HEK293 (cell line): ENCODE measurements around the gene ASB5.

Experiments
- CTCF ChIA-PET: fragments of 350-600 bp; formaldehyde crosslinking; extraction: SDS; loops from one replicate; lab custom pipeline; 2021; ENCODE audit warnings: antibody characterized with exemption; lab: Yijun Ruan, JAX
- POLR2A ChIA-PET: fragments of 300-600 bp; formaldehyde crosslinking; extraction: SDS; loops from one replicate; lab custom pipeline; 2020; ENCODE audit warnings: antibody characterized with exemption, inconsistent platforms; lab: Yijun Ruan, JAX
- H3K27ac ChIP-seq: fragments of 200-500 bp; sonication (Bioruptor generic); 2 replicates; pipeline ENCODE4 v1.5.1; 2014; ENCODE audit warnings: low read depth, low read length, control low read depth, inconsistent platforms; ENCODE audit errors: extremely low read depth
- H3K36me3 ChIP-seq, 2 experiments: fragments of 200-500 bp in 1 of 2; sonication (Bioruptor generic) in 1 of 2; 1 replicate in 1 of 2; 2 replicates in 1 of 2; pipeline ENCODE4 v1.5.1; 2014 to 2017; ENCODE audit warnings: inconsistent platforms in 2 of 2, low read length in 2 of 2; ENCODE audit not compliant: control insufficient read depth in 2 of 2, insufficient read depth in 1 of 2
- H3K4me1 ChIP-seq: fragments of 200-500 bp; sonication (Bioruptor generic); 2 replicates; pipeline ENCODE4 v1.5.1; 2014; ENCODE audit warnings: mild to moderate bottlenecking, low read length, inconsistent platforms; ENCODE audit not compliant: control insufficient read depth, insufficient read depth
- H3K4me3 ChIP-seq: 2 replicates; pipeline ENCODE4 v1.5.1; 2011; ENCODE audit warnings: low read depth, mild to moderate bottlenecking, control low read depth, low read length, moderate library complexity
- H3K9me3 ChIP-seq: fragments of 200-500 bp; sonication (Bioruptor generic); 2 replicates; pipeline ENCODE4 v1.5.1; 2014; ENCODE audit warnings: low read depth, low read length, inconsistent platforms; ENCODE audit not compliant: control insufficient read depth, insufficient read depth
- GFI1B ChIP-seq: fragments of 450-650 bp; formaldehyde crosslinking; IDR thresholded peaks from 2 replicates; pipeline ENCODE4 v1.5.1; 2016; ENCODE audit warnings: missing biosample characterization, missing genetic modification characterization
- HOXA7 ChIP-seq: sonication (generic); formaldehyde crosslinking; IDR thresholded peaks from 2 replicates; pipeline ENCODE4 v1.8.1; 2022; ENCODE audit warnings: missing genetic modification reagents, borderline replicate concordance
- PATZ1 ChIP-seq: fragments of 450-650 bp; formaldehyde crosslinking; IDR thresholded peaks from 2 replicates; pipeline ENCODE4 v1.5.1; 2016; ENCODE audit warnings: missing biosample characterization, missing genetic modification characterization
- PRDM4 ChIP-seq: fragments of 450-650 bp; formaldehyde crosslinking; IDR thresholded peaks from 2 replicates; pipeline ENCODE4 v1.5.1; 2017; ENCODE audit warnings: missing biosample characterization, missing genetic modification characterization
- SCRT2 ChIP-seq: fragments of 450-650 bp; formaldehyde crosslinking; IDR thresholded peaks from 2 replicates; pipeline ENCODE4 v1.5.1; 2016; ENCODE audit warnings: missing biosample characterization, missing genetic modification characterization
- ZBTB20 ChIP-seq: fragments of 450-650 bp; formaldehyde crosslinking; IDR thresholded peaks from 2 replicates; pipeline ENCODE4 v1.5.1; 2016; ENCODE audit warnings: missing biosample characterization, missing genetic modification characterization
- ZBTB26 ChIP-seq: fragments of 450-650 bp; formaldehyde crosslinking; optimal IDR thresholded peaks from 2 replicates; pipeline ENCODE3; 2016; ENCODE audit warnings: missing biosample characterization, mild to moderate bottlenecking, missing genetic modification characterization
- ZNF174 ChIP-seq: fragments of 450-650 bp; formaldehyde crosslinking; IDR thresholded peaks from 2 replicates; pipeline ENCODE4 v1.5.0; 2017; ENCODE audit warnings: missing biosample characterization, mild to moderate bottlenecking, missing genetic modification characterization
- ZNF280D ChIP-seq: fragments of 450-650 bp; formaldehyde crosslinking; IDR thresholded peaks from 2 replicates; pipeline ENCODE4 v1.5.1; 2016; ENCODE audit warnings: missing biosample characterization, missing genetic modification characterization
- ZNF311 ChIP-seq: fragments of 450-650 bp; formaldehyde crosslinking; IDR thresholded peaks from 2 replicates; pipeline ENCODE4 v1.5.1; 2017; ENCODE audit warnings: missing biosample characterization, missing genetic modification characterization, borderline replicate concordance
- ZNF404 ChIP-seq: fragments of 450-650 bp; formaldehyde crosslinking; IDR thresholded peaks from 2 replicates; pipeline ENCODE4 v1.5.1; 2017; ENCODE audit warnings: missing biosample characterization, missing genetic modification characterization
- ZNF433 ChIP-seq: fragments of 450-650 bp; formaldehyde crosslinking; IDR thresholded peaks from 2 replicates; pipeline ENCODE4 v1.5.1; 2016; ENCODE audit warnings: missing biosample characterization, missing genetic modification characterization, low read depth
- ZNF488 ChIP-seq: fragments of 450-650 bp; formaldehyde crosslinking; IDR thresholded peaks from 2 replicates; pipeline ENCODE4 v1.5.1; 2016; ENCODE audit warnings: missing biosample characterization, missing genetic modification characterization
- ZNF518A ChIP-seq: fragments of 450-650 bp; formaldehyde crosslinking; conservative IDR thresholded peaks from 2 replicates; pipeline ENCODE4 v1.5.1; 2016; ENCODE audit warnings: low read depth, missing biosample characterization, missing genetic modification characterization
- ZNF549 ChIP-seq: fragments of 450-650 bp; IDR thresholded peaks from 2 replicates; pipeline ENCODE4 v1.5.1; 2018; ENCODE audit warnings: missing biosample characterization, missing genetic modification characterization, mild to moderate bottlenecking, inconsistent platforms, moderate library complexity
- ZNF600 ChIP-seq: fragments of 450-650 bp; formaldehyde crosslinking; IDR thresholded peaks from 2 replicates; pipeline ENCODE4 v1.5.1; 2016; ENCODE audit warnings: missing biosample characterization, missing genetic modification characterization
- ZNF626 ChIP-seq: fragments of 450-650 bp; sonication (Bioruptor Pico); formaldehyde crosslinking; IDR thresholded peaks from 2 replicates; pipeline ENCODE4 v1.5.1; 2018; ENCODE audit warnings: missing biosample characterization, missing genetic modification characterization, inconsistent platforms
- ZNF645 ChIP-seq: fragments of 450-650 bp; formaldehyde crosslinking; IDR thresholded peaks from 2 replicates; pipeline ENCODE4; 2016; ENCODE audit warnings: missing biosample characterization, missing genetic modification characterization
- ZNF76 ChIP-seq: fragments of 450-650 bp; formaldehyde crosslinking; IDR thresholded peaks from 2 replicates; pipeline ENCODE4; 2016; ENCODE audit warnings: low read depth, missing biosample characterization, missing genetic modification characterization, borderline replicate concordance
- ZNF830 ChIP-seq: fragments of 450-650 bp; IDR thresholded peaks from 2 replicates; pipeline ENCODE4 v1.5.0; 2018; ENCODE audit warnings: missing biosample characterization, missing genetic modification characterization, low read depth, mild to moderate bottlenecking, moderate library complexity
- ZNF837 ChIP-seq: fragments of 450-650 bp; formaldehyde crosslinking; IDR thresholded peaks from 2 replicates; pipeline ENCODE4 v1.5.1; 2016; ENCODE audit warnings: missing biosample characterization, missing genetic modification characterization

Gene ASB5

GRCh38 chr4:176289561-176289960, 20.5 kb upstream of the ASB5 start (continued):
- TF ChIP-seq ZNF837 (tag by site-specific recombination) (no peak), ZNF518A (tag by site-specific recombination) (no peak), ZNF76 (no peak), SCRT2 (tag by site-specific recombination) (no peak), ZNF488 (tag by site-specific recombination) (no peak), ZBTB20 (no peak), PRDM4 (no peak), ZNF600 (tag by site-specific recombination) (no peak), ZNF626 (tag by site-specific recombination) (no peak), PATZ1 (no peak), ZNF549 (no peak)

- CTCF ChIA-PET = interaction anchor here (0.6 to 0.7 kb wide), 2 partner anchors 18 to 109 kb away, joined by 3 to 4 read pairs; no protein-coding TSS in a partner anchor
- H3K9me3 ChIP-seq = no peaks in the 10 kb centered on the region
- POLR2A ChIA-PET = no interaction called here
- H3K36me3 ChIP-seq = no peaks in the 10 kb centered on the region
- H3K27ac ChIP-seq = no peak overlapping the region
- H3K4me3 ChIP-seq = no peak overlapping the region
- H3K4me1 ChIP-seq = no peaks in the 10 kb centered on the region
- no peak for TF ChIP-seq ZNF837 (tag by site-specific recombination)
- no peak for TF ChIP-seq ZNF311 (tag by site-specific recombination)
- no peak for TF ChIP-seq ZNF280D (tag by site-specific recombination)
- no peak for TF ChIP-seq HOXA7 (CRISPR knock-in tag)
- no peak for TF ChIP-seq ZNF404
- TF ChIP-seq ZNF830 (tag by site-specific recombination) = no peak
- TF ChIP-seq ZNF174 (tag by site-specific recombination) = no peak
- TF ChIP-seq GFI1B (tag by site-specific recombination) = no peak
- TF ChIP-seq ZNF433 = no peak
- TF ChIP-seq ZBTB26 = no peak
- no peak for TF ChIP-seq ZNF645 (tag by site-specific recombination)
Observed at GRCh38 chr4:176288020-176288419, 19.0 kb upstream of the ASB5 start.
